Peyer's patch (tissue), 4 donors: ENCODE results near the gene CELSR1.

Experiments
- POLR2A ChIP-seq, 2 donors: fragments of 450-650 bp; IDR thresholded peaks; one replicate each; pipeline ENCODE4 v1.5.1; 2017; ENCODE audit warnings: antibody characterized with exemption in 2 of 2, mild to moderate bottlenecking in 2 of 2, moderate library complexity in 2 of 2
- TF ChIP-seq, protein P1 (sequence below), 6 experiments: fragments of 450-650 bp in 4 of 6; fragments of 200-600 bp in 2 of 6; sonication (generic) in 1 of 6; IDR thresholded peaks; one replicate each; pipeline ENCODE4 v1.5.1; 2017 to 2019; ENCODE audit warnings: antibody characterized with exemption in 6 of 6, mild to moderate bottlenecking in 3 of 6, moderate library complexity in 1 of 6

DNA sequence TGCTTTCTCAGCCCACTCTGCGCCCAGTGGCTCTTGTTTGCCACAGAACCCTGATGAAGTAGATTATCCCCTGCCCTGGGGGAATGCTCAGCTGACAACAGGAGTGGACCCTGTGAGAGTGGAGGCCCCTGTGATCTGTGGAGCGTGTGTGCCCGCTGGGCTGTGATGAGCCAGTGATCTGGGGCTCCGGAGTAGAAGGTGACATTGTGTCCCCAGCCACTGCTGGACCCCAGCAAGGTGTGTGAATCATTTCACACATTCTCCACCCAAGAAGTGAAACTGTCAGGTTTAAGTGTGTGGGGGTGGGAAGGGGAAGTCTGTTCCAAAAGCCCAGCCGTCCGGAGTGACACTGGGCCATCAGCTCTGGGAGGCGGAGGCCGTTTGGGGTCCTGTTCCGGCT, 49.6 kb upstream of the CELSR1 start:
- TF ChIP-seq, protein P1, sequence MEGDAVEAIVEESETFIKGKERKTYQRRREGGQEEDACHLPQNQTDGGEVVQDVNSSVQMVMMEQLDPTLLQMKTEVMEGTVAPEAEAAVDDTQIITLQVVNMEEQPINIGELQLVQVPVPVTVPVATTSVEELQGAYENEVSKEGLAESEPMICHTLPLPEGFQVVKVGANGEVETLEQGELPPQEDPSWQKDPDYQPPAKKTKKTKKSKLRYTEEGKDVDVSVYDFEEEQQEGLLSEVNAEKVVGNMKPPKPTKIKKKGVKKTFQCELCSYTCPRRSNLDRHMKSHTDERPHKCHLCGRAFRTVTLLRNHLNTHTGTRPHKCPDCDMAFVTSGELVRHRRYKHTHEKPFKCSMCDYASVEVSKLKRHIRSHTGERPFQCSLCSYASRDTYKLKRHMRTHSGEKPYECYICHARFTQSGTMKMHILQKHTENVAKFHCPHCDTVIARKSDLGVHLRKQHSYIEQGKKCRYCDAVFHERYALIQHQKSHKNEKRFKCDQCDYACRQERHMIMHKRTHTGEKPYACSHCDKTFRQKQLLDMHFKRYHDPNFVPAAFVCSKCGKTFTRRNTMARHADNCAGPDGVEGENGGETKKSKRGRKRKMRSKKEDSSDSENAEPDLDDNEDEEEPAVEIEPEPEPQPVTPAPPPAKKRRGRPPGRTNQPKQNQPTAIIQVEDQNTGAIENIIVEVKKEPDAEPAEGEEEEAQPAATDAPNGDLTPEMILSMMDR (IDR thresholded peaks at IDR 0.05) = no peak
- no peak for TF ChIP-seq POLR2A (IDR thresholded peaks at IDR 0.05)
